CD4-positive, alpha-beta T cell treated with Interleukin-2 at 100 ng/mL for 4 hours (primary cell): ENCODE measurements around the gene GLIS1.
"Not testable (repeated sequence)": the region's sequence is repeated elsewhere in the genome, so short reads cannot be mapped to it uniquely, and the experiment has no call there.

Source experiments
- DNase-seq: peaks from one replicate; pipeline ENCODE4 v3.0.0-alpha.2; 2020; ENCODE audit warnings: low spot score

The GLIS1 gene

GRCh38 chr1:53561503-53562105 lies 177.4 kb downstream of the GLIS1 start:
- DNase-seq: no peak

GRCh38 chr1:53560581-53561502 lies 178.1 kb downstream of the GLIS1 start:
- no peak for DNase-seq

GRCh38 chr1:53559854-53560580 lies 178.9 kb downstream of the GLIS1 start:
- DNase-seq: no peak

GRCh38 chr1:53559391-53559815 lies 179.6 kb downstream of the GLIS1 start:
- DNase-seq: no peak

GRCh38 chr1:53558739-53559315 lies 180.1 kb downstream of the GLIS1 start:
- no peak for DNase-seq

GRCh38 chr1:53557830-53558738 lies 180.9 kb downstream of the GLIS1 start:
- no peak for DNase-seq

GRCh38 chr1:53557369-53557768 lies 181.6 kb downstream of the GLIS1 start:
- DNase-seq: no peak

- no peak for DNase-seq
These were observed 182.2 kb downstream of the GLIS1 start for GRCh38 chr1:53556657-53557227.

GRCh38 chr1:53555620-53556326 lies 183.2 kb downstream of the GLIS1 start:
- not testable (repeated sequence) for DNase-seq

GRCh38 chr1:53554592-53555305 lies 184.2 kb downstream of the GLIS1 start:
- no peak for DNase-seq

GRCh38 chr1:53553734-53554509 lies 185.0 kb downstream of the GLIS1 start:
- no peak for DNase-seq

GRCh38 chr1:53552981-53553733 lies 185.8 kb downstream of the GLIS1 start:
- no peak for DNase-seq

- DNase-seq: no peak
These were observed 186.7 kb downstream of the GLIS1 start for GRCh38 chr1:53552146-53552861.

- no peak for DNase-seq
These were observed 187.5 kb downstream of the GLIS1 start for GRCh38 chr1:53551428-53551995.

GRCh38 chr1:53550201-53550741 lies 188.7 kb downstream of the GLIS1 start:
- DNase-seq: no peak

- DNase-seq: no peak
These were observed 189.2 kb downstream of the GLIS1 start for GRCh38 chr1:53549781-53550180.

GRCh38 chr1:53549287-53549686 lies 189.7 kb downstream of the GLIS1 start:
- DNase-seq: no peak
